SJSA1 (cell line): ENCODE data around the gene L1CAM. TPM values are rescaled to one million over a fixed set of nuclear protein-coding genes. Genes with fewer than 3 reads are reported as not detected.

Experiments
- total RNA-seq: library from RNA; depleted of rRNA; stranded (reverse); fragments of >200 nt; shearing (Covaris generic); gene quantifications from 2 replicates; pipeline ENCODE4 v1.2.3, GENCODE V29; 2014; rRNA removed

Gene L1CAM
- total RNA-seq, 1 experiment from 2014 or later: 0.05 TPM

Other genes starting within 250 kb of the L1CAM start
- gene DUSP9, start 239.0 kb downstream of the L1CAM start, total RNA-seq: 0.08 TPM in 1 of 2 replicates, not detected in the other
- not detected in 2 replicates for gene PNCK, start 212.4 kb downstream of the L1CAM start, total RNA-seq
- gene SLC6A8, start 198.2 kb downstream of the L1CAM start, total RNA-seq: 0.66 and 2.7 TPM in 2 replicates
- 188 and 249 TPM in 2 replicates for gene BCAP31, start 161.8 kb downstream of the L1CAM start, total RNA-seq
- gene ABCD1, start 161.3 kb downstream of the L1CAM start, total RNA-seq: 9.9 and 10.3 TPM in 2 replicates
- gene PLXNB3, start 121.9 kb downstream of the L1CAM start, total RNA-seq: 0.03 and 1.3 TPM in 2 replicates
- not detected in 2 replicates for gene SRPK3, start 105.1 kb downstream of the L1CAM start, total RNA-seq
- gene IDH3G, start 91.8 kb downstream of the L1CAM start, total RNA-seq: 51.0 and 80.1 TPM in 2 replicates
- 139 and 225 TPM in 2 replicates for gene SSR4, start 91.5 kb downstream of the L1CAM start, total RNA-seq
- 0.09 and 0.79 TPM in 2 replicates for gene PDZD4, start 55.6 kb downstream of the L1CAM start, total RNA-seq
- not detected in 2 replicates for gene AVPR2, start 18.5 kb upstream of the L1CAM start, total RNA-seq
- 0.63 TPM in 1 of 2 replicates, not detected in the other for gene ARHGAP4, start 40.1 kb upstream of the L1CAM start, total RNA-seq
- 119 and 155 TPM in 2 replicates for gene NAA10, start 48.9 kb upstream of the L1CAM start, total RNA-seq
- 0.11 TPM in 1 of 2 replicates, not detected in the other for gene RENBP, start 58.5 kb upstream of the L1CAM start, total RNA-seq
- gene HCFC1, start 85.6 kb upstream of the L1CAM start, total RNA-seq: 24.6 and 42.8 TPM in 2 replicates
- gene TMEM187, start 86.6 kb upstream of the L1CAM start, total RNA-seq: 1.1 TPM in 1 of 2 replicates, not detected in the other
- gene IRAK1, start 133.7 kb upstream of the L1CAM start, total RNA-seq: 70.7 and 81.3 TPM in 2 replicates
- gene MECP2, start 211.5 kb upstream of the L1CAM start, total RNA-seq: 20.3 and 26.0 TPM in 2 replicates